ENCODE results near the gene NEUROG1. TPM values are rescaled to one million over a fixed set of nuclear protein-coding genes. Genes with fewer than 3 reads are reported as not detected.

NEUROG1 gene
- not detected for total RNA-seq

- POLR2A ChIA-PET, result no interaction called here
- Mint-ChIP-seq H3K27me3 (peaks cover 70% of the 10 kb centered on the region), H3K4me3 (no peak within 1 kb of the TSS), H3K4me1 (peaks cover 8% of the 10 kb centered on the region), H3K36me3 (ENCODE audit: low read depth) (no peaks in the 10 kb centered on the region), H3K27ac (no peak within 1 kb of the TSS), H3K9me3 (ENCODE audit: low read depth) (no peaks in the 10 kb centered on the region)
- intact Hi-C loops (cut with DNase I, micrococcal nuclease), result loop anchor here in 1 of 2 experiments (2.0 kb wide), 1 partner anchor 45 kb away; no protein-coding TSS in a partner anchor
- ATAC-seq (no peak), DNase-seq (peak; percentile 16)
- CTCF ChIA-PET, result interaction anchor here (2.4 kb wide), 1 partner anchor 70 kb away, joined by 11 read pairs; no protein-coding TSS in a partner anchor
Measured at GRCh38 chr5:135535820-135536801, at the start of gene NEUROG1. NEUROG1 (minus strand) TSS chr5:135535964; CDS start chr5:135535690, 274 bp downstream.

GRCh38 chr5:135584918-135585317, 49.2 kb upstream of the NEUROG1 start:
- POLR2A ChIA-PET, result no interaction called here
- Mint-ChIP-seq H3K4me1 (no peaks in the 10 kb centered on the region), H3K27ac (no peak overlapping the region), H3K36me3 (ENCODE audit: low read depth) (no peaks in the 10 kb centered on the region), H3K4me3 (no peak overlapping the region), H3K27me3 (peaks cover 26% of the 10 kb centered on the region), H3K9me3 (ENCODE audit: low read depth) (no peaks in the 10 kb centered on the region)
- ATAC-seq, result no peak
- intact Hi-C loops (cut with DNase I, micrococcal nuclease), result no loop called here
- DNase-seq, result no peak
- CTCF ChIA-PET, result no interaction called here

GRCh38 chr5:135584276-135584675, 48.5 kb upstream of the NEUROG1 start:
- ATAC-seq (no peak), DNase-seq (no peak)
- CTCF ChIA-PET, result no interaction called here
- peaks cover 32% of the 10 kb centered on the region for H3K27me3 Mint-ChIP-seq
- no peaks in the 10 kb centered on the region for H3K36me3 Mint-ChIP-seq (ENCODE audit: low read depth)
- H3K9me3 Mint-ChIP-seq (ENCODE audit: low read depth), result no peaks in the 10 kb centered on the region
- no peaks in the 10 kb centered on the region for H3K4me1 Mint-ChIP-seq
- intact Hi-C loops (cut with DNase I, micrococcal nuclease), result no loop called here
- H3K27ac Mint-ChIP-seq, result no peak overlapping the region
- POLR2A ChIA-PET, result no interaction called here
- no peak overlapping the region for H3K4me3 Mint-ChIP-seq

GRCh38 chr5:135582099-135582781, 46.5 kb upstream of the NEUROG1 start:
- CTCF ChIA-PET, result interaction anchor here (2.1 kb wide), 1 partner anchor 16 kb away, joined by 11 read pairs; no protein-coding TSS in a partner anchor
- Mint-ChIP-seq H3K27ac (no peak overlapping the region), H3K36me3 (ENCODE audit: low read depth) (no peaks in the 10 kb centered on the region), H3K27me3 (peaks cover 50% of the 10 kb centered on the region), H3K4me1 (peaks cover 2% of the 10 kb centered on the region), H3K9me3 (ENCODE audit: low read depth) (no peaks in the 10 kb centered on the region), H3K4me3 (no peak overlapping the region)
- POLR2A ChIA-PET, result no interaction called here
- no peak for ATAC-seq
- DNase-seq, result no peak
- intact Hi-C loops (cut with DNase I, micrococcal nuclease), result no loop called here

- no peak within 1 kb of the TSS for H3K4me3 Mint-ChIP-seq
- DNase-seq (peak; percentile 55), ATAC-seq (peak; percentile 68)
- CTCF ChIA-PET, result interaction anchor here (1.0 to 2.4 kb wide), 2 partner anchors 12 to 17 kb away, joined by 3 to 11 read pairs; no protein-coding TSS in a partner anchor
- intact Hi-C loops (cut with DNase I, micrococcal nuclease), result no loop called here
- POLR2A ChIA-PET, result no interaction called here
- peaks cover 2% of the 10 kb centered on the region for H3K4me1 Mint-ChIP-seq
- H3K9me3 Mint-ChIP-seq (ENCODE audit: low read depth), result no peaks in the 10 kb centered on the region
- H3K27me3 Mint-ChIP-seq, result peaks cover 55% of the 10 kb centered on the region
- H3K36me3 Mint-ChIP-seq (ENCODE audit: low read depth), result no peaks in the 10 kb centered on the region
- H3K27ac Mint-ChIP-seq, result no peak within 1 kb of the TSS
Measured at GRCh38 chr5:135578685-135579341, 43.0 kb upstream of the NEUROG1 start, which contains the start of gene CXCL14. CXCL14 (minus strand) TSS chr5:135578991; CDS start chr5:135578778, 213 bp downstream.

- intact Hi-C loops (cut with DNase I, micrococcal nuclease), result no loop called here
- Mint-ChIP-seq H3K9me3 (ENCODE audit: low read depth) (no peaks in the 10 kb centered on the region), H3K36me3 (ENCODE audit: low read depth) (no peaks in the 10 kb centered on the region), H3K27ac (no peak overlapping the region), H3K4me3 (no peak overlapping the region), H3K4me1 (peaks cover 2% of the 10 kb centered on the region), H3K27me3 (peaks cover 51% of the 10 kb centered on the region)
- ATAC-seq (no peak), DNase-seq (no peak)
- ChIA-PET CTCF (interaction anchor here (1.0 to 2.4 kb wide), 2 partner anchors 12 to 16 kb away, joined by 3 to 11 read pairs; no protein-coding TSS in a partner anchor), POLR2A (no interaction called here)
Measured at GRCh38 chr5:135578305-135578684, 42.5 kb upstream of the NEUROG1 start.

- DNase-seq, result no peak
- intact Hi-C loops (cut with DNase I, micrococcal nuclease), result no loop called here
- no peak for ATAC-seq
- Mint-ChIP-seq H3K4me1 (peaks cover 2% of the 10 kb centered on the region), H3K27ac (no peak overlapping the region), H3K27me3 (peaks cover 49% of the 10 kb centered on the region), H3K4me3 (no peak overlapping the region), H3K9me3 (ENCODE audit: low read depth) (no peaks in the 10 kb centered on the region), H3K36me3 (ENCODE audit: low read depth) (no peaks in the 10 kb centered on the region)
- ChIA-PET CTCF (interaction anchor here (1.0 to 2.4 kb wide), 2 partner anchors 10 to 11 kb away, joined by 3 to 11 read pairs; no protein-coding TSS in a partner anchor), POLR2A (no interaction called here)
Measured at GRCh38 chr5:135577421-135577820, 41.7 kb upstream of the NEUROG1 start.

- H3K27ac Mint-ChIP-seq, result no peak overlapping the region
- no peak for ATAC-seq
- H3K36me3 Mint-ChIP-seq (ENCODE audit: low read depth), result no peaks in the 10 kb centered on the region
- peaks cover 2% of the 10 kb centered on the region for H3K4me1 Mint-ChIP-seq
- ChIA-PET CTCF (interaction anchor here (0.6 kb wide), 1 partner anchor 12 kb away, joined by 3 read pairs; no protein-coding TSS in a partner anchor), POLR2A (no interaction called here)
- DNase-seq, result no peak
- H3K4me3 Mint-ChIP-seq, result no peak overlapping the region
- peaks cover 46% of the 10 kb centered on the region for H3K27me3 Mint-ChIP-seq
- no peaks in the 10 kb centered on the region for H3K9me3 Mint-ChIP-seq (ENCODE audit: low read depth)
- intact Hi-C loops (cut with DNase I, micrococcal nuclease), result no loop called here
Measured at GRCh38 chr5:135576075-135576599, 40.4 kb upstream of the NEUROG1 start.

GRCh38 chr5:135574493-135574892, 38.7 kb upstream of the NEUROG1 start:
- ATAC-seq (no peak), DNase-seq (no peak)
- Mint-ChIP-seq H3K27ac (no peak overlapping the region), H3K27me3 (peaks cover 36% of the 10 kb centered on the region), H3K4me1 (peaks cover 2% of the 10 kb centered on the region), H3K36me3 (ENCODE audit: low read depth) (no peaks in the 10 kb centered on the region), H3K9me3 (ENCODE audit: low read depth) (no peaks in the 10 kb centered on the region), H3K4me3 (no peak overlapping the region)
- CTCF ChIA-PET, result interaction anchor here (0.6 to 1.5 kb wide), 2 partner anchors 9 to 111 kb away, joined by 3 to 7 read pairs; no protein-coding TSS in a partner anchor
- POLR2A ChIA-PET, result no interaction called here
- intact Hi-C loops (cut with DNase I, micrococcal nuclease), result no loop called here

GRCh38 chr5:135571902-135572301, 36.1 kb upstream of the NEUROG1 start:
- DNase-seq, result no peak
- ChIA-PET POLR2A (no interaction called here), CTCF (interaction anchor here (0.7 to 2.5 kb wide), 2 partner anchors 10 to 111 kb away, joined by 3 to 15 read pairs; no protein-coding TSS in a partner anchor)
- H3K4me1 Mint-ChIP-seq, result no peaks in the 10 kb centered on the region
- peaks cover 12% of the 10 kb centered on the region for H3K27me3 Mint-ChIP-seq
- H3K4me3 Mint-ChIP-seq, result no peak overlapping the region
- intact Hi-C loops (cut with DNase I, micrococcal nuclease), result no loop called here
- no peak overlapping the region for H3K27ac Mint-ChIP-seq
- no peaks in the 10 kb centered on the region for H3K36me3 Mint-ChIP-seq (ENCODE audit: low read depth)
- ATAC-seq, result no peak
- no peaks in the 10 kb centered on the region for H3K9me3 Mint-ChIP-seq (ENCODE audit: low read depth)
